SHP77 (cell line): ENCODE results near the gene S1PR2.
"Not testable (repeated sequence)": the region's sequence is repeated elsewhere in the genome, so short reads cannot be mapped to it uniquely, and the experiment has no call there.

Experiments used
- DNase-seq, 2 experiments: peaks; one replicate each; lab custom pipeline; 2025; lab: John Stamatoyannopoulos, UW

S1PR2 gene

GRCh38 chr19:10190026-10190425, 41.1 kb downstream of the S1PR2 start:
- DNase-seq, result no peak

GRCh38 chr19:10189616-10190015, 41.5 kb downstream of the S1PR2 start:
- DNase-seq, result no peak

- no peak for DNase-seq
Measured at GRCh38 chr19:10187315-10187714, 43.8 kb downstream of the S1PR2 start.

GRCh38 chr19:10184636-10185035, 46.5 kb downstream of the S1PR2 start:
- no peak for DNase-seq

DNA sequence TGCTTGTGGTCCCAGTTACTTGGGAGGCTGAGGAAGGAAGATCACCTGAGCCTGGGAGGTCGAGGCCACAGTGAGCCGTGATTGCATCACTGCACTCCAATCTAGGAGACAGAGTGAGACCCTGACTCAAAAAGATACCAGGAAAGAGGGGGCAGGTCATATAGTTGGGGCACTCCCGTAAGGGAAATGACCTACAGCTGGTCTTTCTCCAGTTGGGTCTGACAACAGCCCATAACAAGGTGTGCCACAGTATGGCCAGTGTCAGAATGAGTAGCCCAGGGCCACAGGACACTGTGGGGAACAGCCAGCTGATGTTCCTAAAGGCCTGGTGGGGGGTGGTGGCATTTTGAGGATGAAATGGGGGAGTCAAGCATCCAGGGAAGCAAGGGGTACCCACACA, 47.2 kb downstream of the S1PR2 start:
- DNase-seq, result no peak

DNA sequence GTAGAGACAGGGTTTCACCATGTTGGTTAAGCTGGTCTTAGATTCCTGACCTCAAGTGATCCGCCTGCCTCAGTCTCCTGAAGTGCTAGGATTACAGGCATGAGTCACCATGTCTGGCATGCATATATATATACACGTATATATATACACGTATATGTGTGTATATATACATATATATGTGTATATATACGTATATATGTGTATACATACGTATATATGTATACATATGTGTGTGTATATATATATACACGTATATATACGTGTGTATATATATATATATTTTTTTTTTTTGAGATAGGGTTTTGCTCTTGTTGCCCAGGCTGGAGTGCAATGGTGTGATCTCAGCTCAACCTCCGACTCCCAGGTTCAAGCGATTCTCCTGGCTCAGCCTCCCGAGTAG, 48.3 kb downstream of the S1PR2 start:
- DNase-seq, result no peak

GRCh38 chr19:10182076-10182475, 49.1 kb downstream of the S1PR2 start:
- DNase-seq, result no peak

DNA sequence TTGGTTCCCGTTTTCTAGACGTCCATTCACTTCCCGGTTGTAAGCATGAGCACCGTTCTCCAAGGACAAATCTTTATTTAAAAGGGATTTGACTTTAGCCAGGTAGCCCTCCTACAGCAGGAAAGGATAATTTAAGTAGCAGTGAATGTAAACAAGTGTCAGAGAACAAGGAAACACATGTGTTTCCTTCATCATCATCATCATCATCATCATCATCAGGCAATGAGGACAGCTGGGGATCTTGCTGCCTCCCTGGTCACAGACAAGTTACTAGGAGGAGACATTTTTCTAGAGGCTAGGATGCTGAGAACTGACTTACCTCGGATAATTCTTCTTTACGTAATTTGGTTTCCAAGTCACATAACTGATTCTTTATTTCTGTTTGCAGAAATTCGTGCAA, 50.7 kb downstream of the S1PR2 start:
- no peak for DNase-seq

- DNase-seq, result not testable (repeated sequence)
Measured at GRCh38 chr19:10180024-10180423, 51.1 kb downstream of the S1PR2 start.

DNA sequence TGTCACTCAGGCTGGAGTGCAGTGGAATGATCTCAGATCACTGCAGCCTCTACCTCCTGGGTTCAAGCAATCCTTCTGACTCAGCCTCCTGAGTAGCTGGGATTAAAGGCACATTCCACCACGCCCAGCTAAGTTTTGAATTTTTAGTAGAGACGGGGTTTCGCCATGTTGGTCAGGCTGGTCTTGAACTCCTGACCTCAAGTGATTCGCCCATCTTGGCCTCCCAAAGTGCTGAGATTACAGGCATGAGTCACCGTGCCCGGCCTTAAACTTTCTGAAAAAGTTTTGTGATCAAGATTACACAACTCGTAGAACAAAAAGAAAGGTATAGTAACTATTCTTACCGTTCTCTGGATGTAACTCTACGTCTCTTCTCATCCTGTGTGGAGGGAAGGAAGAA, 57.6 kb downstream of the S1PR2 start:
- no peak for DNase-seq
